HG02610 (cell line): ENCODE measurements around the gene WDR83.
"Not testable (repeated sequence)": the region's sequence is repeated elsewhere in the genome, so short reads cannot be mapped to it uniquely, and the experiment has no call there.

Experiments
- ATAC-seq: cut with Tn5 transposase; IDR thresholded peaks from one replicate; pipeline ENCODE4 v1.9.1; 2021; ENCODE audit warnings: mild to moderate bottlenecking, moderate library complexity; ENCODE audit not compliant: unreplicated experiment

Gene WDR83

DNA sequence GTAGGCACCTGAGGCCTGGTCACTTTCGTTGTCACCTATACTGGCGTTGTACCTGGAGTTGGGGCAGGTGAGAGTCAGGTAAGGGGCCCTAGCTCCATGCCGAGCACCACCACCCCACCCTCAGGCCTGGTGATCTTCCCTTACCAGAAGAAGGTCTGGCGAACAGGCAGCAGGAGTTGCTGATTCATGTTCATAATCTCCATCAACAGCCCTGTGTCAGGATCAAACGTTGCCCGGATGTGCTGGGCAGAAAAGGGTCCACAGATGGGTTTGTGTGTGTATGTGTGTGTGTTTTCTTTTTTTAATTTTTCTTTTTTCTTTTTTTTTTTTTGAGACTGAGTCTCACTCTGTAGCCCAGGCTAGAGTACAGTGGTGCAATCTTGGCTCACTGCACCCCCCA lies 14.4 kb upstream of the WDR83 start:
- no peak for ATAC-seq

DNA sequence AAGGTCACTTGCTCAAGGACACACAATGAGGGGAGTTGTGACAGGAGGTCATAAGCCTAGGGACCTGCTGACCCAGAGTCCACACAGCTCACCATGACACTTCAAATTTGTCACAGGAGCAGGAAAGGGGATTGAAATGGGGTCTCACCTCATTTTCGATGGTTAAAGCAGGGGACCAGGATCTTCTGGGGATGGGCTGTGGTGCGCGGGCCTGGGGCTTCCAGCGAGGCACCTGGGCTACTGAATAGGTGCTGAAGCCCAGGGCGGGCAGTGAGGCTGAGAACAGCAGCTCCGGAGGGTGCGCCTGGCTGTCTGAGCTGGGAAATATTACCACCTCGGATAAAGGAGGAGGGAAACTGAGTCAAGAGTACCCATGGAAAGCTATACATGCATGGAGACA lies 11.1 kb upstream of the WDR83 start:
- no peak for ATAC-seq

DNA sequence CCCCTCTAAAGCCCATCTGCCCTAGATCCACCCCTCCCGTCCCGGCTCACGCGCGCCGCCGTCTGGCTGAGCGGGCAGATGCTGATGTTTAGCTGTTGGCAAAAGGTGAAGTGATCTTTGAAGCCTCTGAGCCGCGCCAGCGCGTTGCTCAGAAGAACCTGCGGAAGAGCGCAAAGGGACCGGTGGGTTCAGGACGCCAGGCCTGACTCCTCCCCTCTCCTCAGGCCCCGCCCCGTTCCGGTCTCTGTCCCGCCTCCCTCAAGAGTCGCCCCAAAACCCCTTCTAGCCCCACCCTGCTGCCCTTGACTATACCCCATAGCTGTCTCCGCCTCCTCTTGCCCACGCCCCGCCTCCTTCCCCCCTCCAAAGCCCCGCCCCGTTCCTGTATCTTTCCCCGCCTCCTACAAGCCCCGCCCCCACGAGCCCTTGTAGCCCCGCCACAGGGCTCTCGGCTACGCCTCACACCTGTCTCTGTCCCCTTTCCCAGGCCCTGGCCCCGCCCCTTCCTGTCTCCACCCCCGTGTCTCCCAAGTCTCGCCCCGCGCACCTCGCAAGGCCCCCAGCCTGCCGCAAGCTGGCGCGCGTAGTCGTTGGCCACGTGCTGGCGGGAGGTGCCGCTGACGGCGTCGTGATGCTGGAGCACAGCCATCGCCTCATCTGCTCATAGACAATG lies 9.6 kb upstream of the WDR83 start:
- ATAC-seq, result no peak

DNA sequence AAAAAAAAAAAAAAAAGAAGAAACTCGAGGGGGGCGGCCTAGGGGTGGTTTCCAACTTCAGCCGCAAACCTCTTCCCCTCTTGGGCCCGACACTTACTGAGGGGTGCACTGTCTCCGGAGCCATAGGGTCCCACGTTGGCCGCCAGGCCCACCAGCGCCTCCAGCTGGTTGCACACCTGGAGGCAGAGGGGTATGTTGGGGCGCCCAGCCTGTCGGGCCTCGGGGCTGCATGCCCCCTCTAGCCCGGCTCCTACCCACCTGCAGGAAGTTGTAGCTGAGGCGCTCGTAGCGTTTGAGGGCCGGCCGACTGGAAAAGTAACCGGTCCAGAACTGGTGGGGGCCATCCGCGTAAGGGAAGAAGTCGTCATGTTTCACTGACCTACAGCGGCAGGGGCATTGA lies 8.6 kb upstream of the WDR83 start:
- no peak for ATAC-seq

DNA sequence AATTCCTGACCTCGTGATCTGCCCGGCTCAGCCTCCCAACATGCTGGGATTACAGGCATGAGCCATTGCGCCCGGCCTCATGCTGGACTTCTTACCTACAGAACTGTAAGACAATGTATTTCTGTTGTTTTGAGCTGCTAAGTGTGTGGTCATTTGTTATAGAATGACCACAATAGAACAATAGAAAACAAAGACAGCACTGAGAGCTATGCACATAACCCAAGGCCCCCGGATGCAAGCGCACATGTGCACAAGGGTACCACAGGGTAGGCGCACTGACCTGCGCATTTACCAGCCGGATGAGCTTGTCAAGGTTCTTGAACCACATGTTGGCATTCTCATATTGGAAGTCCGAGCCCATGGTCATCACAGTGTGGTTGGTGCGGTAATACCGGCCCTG lies 5.6 kb upstream of the WDR83 start:
- no peak for ATAC-seq

DNA sequence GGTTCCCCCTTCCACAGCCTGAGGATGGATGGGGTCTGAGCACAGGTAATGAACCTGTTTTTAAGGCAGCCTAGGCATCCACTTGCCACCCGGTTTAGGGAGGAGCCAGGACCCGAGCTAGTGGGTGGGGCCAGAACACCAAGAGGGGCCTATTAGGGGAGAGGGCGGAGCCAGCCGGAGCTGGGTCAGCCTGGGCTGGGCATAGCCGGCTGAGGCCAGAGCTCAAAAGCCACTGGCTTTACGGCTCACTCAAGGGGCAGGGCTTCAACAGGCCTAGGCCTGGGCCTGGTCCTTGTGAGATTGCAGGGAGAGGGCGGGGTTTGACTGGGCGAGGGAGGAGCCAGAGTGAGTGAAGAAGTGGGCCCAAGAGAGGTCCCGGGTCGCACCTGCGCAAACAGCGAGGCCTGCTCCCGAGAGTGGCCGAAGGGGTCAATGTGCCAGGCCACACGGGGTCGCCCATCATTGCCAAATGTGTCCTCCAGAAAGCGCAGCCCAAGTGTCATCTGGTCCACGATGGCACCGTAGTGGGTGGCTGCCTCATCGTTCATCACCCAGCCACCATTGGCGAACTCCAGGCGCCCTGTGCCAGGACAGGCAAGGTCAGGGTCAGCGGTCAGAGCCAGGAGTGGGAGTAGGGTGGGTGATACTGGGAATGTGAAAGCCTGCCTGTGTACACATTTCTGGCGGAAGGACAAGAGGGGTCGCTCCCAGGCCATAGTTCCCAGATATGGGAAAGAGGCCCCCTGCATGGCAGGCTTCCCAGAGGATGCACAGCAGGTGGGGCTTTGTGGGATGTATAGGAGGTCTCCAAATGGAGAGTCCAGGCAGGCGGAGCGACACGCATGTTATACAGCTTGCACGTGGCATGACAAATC lies 2.0 kb upstream of the WDR83 start:
- ATAC-seq, result no peak

DNA sequence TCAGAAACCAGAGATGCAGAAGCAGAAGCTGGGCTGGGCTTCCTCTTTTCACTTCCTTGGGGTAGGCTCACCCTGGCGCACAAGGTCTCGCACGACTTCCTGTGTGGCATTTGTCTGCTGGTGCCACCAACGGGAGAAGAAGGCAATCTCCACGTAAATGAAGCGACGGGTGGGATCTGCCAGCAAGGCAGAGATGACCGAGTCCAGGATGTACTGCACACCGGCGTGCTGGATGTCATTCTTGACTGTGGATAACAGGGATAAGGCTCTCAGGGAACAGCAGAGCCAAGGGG lies 1.4 kb upstream of the WDR83 start:
- no peak for ATAC-seq

DNA sequence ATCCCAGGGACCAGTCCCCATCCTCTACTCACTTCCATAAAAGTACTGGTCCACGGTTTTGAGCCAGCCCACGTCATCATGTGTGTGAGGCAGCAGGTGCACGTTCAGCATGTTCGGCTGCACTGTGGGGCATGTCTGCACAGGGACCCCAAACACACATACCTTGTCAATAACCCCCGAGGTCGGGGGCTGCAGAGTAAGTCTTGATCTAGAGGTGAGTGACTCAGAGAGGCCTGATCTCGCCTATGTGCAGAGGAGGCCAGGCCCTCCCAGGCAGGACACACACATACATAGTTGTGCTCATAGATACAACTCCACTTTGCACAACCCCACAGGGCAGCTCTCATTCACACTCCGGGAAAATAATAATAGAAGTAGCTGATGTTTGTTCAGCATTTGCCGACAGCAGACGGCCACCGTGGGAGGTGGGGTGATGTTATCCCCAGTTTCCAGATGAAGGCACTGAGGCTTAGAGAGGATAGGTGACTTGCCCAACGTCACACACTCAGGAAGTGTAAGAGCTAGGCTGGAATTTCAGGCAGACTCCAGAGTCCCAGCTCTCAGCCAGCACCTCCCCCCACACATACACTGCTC lies 839 bp upstream of the WDR83 start:
- ATAC-seq, result no peak

DNA sequence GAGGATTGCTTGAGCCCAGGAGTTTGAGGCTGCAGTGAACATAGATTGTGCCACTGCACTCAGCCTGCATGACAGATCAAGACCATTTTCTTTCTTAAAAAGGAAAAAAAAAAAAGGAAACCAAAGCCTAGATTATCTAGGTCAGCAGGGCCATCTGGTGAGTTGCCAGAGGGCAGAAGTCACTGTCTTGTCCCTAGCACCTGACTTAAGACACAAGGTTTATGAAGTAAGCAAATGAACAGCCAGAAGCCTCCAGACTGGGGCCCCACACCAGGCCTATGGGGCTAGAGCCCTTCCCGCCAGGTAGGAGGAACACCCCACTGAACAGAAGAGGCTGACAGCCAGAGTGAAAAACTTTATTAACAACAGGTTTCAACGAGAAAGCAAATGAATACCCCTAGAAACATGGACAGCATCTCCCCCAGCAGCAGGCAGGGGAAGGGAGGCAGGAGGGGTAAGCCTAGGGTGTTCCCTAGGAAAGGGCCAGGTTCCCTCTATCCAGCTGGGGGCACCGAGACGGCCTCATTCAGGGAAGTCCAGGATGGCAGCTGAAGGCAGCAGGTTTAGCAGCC lies 1.2 kb downstream of the WDR83 start:
- no peak for ATAC-seq

DNA sequence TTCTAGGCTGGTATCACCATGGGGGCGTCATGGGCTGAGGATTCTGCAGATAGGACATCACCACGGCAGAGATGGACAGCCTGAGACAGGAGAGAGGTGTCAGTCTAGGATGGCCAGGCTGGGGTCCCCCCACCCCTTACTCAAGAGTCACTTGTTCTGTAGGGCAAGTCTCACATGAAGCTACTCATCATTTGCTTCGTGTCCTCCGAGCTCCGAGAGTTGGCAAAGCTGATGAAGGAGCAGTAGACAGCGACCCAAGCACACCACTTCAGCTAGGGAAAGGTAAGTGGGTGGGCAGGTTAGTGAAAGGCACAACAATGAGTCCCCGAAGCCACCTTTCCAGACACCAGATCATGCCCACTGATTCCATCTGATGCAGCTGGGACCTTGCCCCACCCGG lies 1.7 kb downstream of the WDR83 start:
- ATAC-seq, result no peak

DNA sequence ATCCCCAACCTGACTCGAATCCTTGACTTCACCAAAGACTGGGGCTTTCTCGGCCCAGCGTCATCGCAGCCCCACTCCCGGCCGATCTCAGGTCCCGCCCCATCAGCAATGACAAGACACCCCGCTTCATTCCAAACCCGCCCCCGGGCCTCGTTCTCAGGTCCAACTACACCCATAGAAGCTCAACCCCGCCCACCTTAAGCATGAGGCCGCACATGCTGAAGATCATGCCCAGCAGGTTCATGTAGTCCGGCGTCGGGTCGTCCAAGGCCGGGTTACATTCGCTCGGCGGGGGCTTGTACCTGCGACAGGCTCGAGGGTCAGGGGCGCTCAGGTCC lies 2.3 kb downstream of the WDR83 start:
- no peak for ATAC-seq

DNA sequence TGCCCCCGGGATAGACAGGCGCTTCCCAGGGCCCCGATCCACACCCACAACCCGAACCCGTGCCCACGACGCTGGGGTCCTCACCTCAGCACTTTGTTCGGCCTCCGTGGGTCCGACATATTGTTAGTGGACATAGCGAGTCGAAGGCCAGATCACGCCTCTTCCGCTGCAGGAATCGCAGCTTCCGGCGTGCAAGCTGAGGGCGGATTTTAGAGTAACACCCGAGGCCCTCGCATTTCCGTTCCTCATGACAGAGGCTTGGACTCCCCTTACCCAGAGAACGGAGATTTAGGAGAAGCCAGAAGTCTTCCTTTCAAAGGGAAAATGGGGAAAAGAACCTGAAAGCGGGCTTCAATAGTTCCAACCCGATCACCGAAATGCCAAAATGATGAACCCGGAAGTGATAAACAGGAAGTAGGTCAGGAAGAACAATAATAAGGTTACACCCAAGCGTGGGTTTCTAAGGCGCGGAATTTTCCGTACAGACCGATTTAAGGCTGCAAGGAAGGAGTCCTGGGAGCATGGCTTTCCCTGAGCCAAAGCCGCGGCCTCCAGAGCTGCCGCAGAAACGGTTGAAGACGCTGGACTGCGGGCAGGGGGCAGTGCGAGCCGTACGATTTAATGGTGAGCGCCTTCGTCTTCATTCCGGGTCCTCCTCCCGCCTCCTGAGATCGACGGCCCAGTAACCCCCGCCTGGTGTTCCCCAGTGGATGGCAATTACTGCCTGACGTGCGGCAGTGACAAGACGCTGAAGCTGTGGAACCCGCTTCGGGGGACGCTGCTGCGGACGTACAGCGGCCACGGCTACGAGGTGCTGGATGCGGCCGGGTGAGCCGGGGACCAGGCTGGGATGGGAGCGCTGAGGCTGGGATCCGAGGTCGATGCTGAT lies 2.9 kb downstream of the WDR83 start:
- no peak for ATAC-seq

DNA sequence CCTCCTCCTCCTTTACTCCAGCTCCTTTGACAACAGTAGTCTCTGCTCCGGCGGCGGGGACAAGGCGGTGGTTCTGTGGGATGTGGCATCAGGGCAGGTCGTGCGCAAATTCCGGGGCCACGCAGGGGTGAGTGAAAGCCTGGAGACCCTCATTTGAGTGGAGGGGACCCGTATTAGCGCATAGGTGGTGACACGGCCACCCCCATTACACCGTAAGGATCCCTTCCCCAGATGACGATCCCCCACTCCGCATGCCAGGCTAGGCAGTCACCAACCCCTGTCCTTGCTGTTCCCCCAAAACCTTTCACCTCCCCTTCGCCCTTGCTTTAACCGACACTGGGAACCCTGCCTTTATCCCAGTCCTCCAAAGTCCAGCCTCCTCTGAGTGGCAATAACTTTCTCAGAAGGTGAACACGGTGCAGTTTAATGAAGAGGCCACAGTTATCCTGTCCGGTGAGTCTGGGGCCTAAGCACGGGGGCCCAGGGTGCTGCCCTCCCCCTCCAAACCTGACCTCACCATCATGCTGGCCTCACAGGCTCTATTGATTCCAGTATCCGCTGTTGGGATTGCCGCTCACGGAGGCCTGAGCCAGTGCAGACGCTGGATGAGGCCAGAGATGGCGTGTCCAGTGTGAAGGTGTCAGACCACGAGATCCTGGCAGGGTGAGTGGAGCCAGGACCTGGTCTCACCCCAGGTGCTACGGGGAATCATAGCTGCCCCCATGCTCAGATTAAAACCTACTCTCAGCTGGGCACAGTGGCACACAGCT lies 3.7 kb downstream of the WDR83 start:
- ATAC-seq, result no peak

DNA sequence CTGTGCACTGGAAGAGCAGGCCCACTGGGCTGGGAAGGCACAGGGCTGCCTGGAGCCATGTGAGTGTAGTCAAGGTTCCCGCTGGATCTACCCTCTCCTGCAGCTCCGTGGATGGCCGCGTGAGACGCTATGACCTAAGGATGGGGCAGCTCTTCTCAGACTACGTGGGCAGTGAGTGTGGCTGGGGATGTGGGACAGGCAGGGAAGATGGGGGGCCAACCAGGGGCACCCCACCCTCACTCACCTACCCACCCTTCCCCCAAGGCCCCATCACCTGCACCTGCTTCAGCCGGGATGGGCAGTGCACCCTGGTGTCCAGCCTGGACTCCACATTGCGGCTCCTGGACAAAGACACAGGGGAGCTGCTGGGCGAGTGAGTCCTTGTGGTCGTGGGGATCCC lies 6.1 kb downstream of the WDR83 start:
- ATAC-seq, result no peak

DNA sequence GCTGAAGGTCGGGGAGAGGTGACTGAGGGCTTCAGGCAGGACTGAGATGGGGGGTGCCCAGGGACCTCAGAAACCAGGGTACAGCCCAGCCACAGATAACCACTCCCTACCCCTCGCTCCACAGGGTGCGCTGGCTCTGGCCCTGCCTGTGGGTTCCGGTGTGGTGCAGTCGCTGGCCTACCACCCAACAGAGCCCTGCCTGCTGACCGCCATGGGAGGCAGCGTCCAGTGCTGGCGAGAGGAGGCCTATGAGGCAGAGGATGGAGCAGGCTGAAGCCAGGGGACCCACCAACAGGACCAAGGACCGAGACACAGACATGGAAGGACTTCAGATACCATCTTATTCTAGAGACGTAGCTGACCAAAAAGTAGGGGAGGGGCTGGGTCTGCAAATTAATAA lies 8.8 kb downstream of the WDR83 start:
- ATAC-seq, result no peak

DNA sequence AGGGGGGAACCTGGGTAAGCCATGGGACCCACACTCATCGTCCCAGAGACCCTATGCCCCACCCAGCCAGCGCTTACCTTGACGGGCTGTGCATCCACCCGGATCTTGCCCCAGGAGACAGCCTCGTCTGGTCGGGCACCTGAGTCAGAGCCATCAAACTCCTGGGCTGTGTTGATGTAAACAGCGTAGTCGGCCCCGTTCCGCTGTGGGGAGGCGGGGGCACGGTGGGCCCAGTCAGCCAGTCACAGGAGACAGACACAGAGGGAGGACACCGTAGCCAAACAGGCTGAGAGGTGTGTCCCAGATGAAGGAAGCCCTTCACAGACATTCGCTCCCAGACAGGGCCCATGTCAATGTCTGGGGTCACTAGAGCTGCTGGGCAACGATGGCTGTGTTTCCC lies 9.3 kb downstream of the WDR83 start:
- ATAC-seq, result no peak

DNA sequence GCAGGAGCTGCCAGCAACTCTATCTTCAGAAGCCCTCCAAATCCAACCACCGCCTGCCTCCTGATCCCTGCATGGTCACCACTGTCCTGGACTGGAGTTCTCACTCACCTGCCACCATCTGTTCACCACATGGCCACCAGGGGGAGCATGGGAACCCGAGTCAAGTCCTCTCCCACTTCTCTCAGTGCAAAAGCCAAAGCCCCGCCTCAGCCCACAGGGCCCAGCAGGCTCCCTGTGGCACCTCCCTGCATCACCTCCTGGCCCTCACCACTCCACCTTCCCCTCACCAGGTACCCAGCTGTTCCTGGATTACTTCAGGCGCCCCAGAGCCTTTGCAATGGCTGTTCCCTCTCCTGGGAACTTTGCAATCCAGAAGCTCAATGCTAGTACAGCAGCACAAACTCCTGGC lies 9.8 kb downstream of the WDR83 start:
- no peak for ATAC-seq

DNA sequence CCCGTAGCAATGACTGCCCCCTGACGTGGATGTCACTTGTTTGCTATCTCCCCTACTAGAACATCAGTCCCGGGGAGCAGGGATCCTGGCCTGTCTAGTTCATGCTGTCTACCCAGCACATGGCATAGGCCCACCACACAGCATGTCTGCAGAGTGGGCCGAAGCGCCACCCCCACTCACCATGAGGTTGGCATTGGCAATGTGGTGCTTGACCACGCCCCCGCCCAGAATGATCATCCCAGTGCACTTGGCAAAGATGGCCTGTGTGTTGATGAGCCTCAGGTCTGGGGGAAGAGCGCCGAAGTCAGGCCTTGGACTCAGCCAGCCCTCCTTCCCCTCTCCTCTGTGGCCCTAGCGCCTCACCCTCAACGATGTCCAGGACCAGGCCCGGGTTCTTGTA lies 10.3 kb downstream of the WDR83 start:
- no peak for ATAC-seq

DNA sequence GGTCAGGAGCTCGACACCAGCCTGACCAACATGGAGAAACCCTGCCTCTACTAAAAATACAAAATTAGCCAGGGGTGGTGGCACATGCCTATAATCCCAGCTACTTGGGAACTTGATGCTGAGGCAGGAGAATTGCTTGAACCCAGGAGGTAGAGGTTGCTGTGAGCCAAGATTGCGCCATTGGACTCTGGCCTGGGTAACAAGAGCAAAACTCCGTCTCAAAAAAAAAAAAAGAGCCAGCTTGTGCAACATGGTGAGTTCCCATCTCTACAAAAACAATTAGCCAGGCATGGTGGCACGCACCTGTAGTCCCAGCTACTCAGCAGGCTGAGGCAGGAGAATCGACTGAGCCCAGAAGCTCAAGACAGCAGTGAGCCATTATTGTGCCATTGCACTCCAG lies 11.4 kb downstream of the WDR83 start:
- not testable (repeated sequence) for ATAC-seq

DNA sequence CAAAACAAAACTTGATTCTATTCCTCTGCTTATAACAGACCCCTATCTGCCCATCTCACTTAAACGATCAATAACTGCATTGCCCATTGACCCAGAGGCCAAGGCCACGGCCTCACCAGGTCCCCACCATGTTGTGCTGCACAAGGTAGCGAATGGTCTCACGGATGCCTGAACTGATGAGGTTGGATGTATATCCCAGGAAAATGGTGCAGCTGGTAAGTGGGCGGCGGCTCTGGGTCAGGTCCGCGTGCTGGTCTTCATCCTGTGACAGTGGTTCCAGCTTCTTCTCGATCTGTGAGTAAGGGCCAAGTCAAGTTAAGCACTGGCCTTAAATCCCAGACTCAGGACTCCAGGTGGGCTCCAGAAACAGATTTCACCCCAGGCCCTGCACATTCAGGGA lies 13.4 kb downstream of the WDR83 start:
- no peak for ATAC-seq
